Trophoblast cell (in vitro differentiated cells and primary cell): ENCODE measurements around the gene STK17B.

ENCODE experiments used
- DNase-seq, 2 donors: peaks; one replicate each; pipeline ENCODE4 v3.0.0-alpha.2; 2016
- H2AFZ ChIP-seq: 2 replicates; pipeline ENCODE4 v1.6.1; 2013; ENCODE audit warnings: low read length, moderate library complexity, mild to moderate bottlenecking; ENCODE audit not compliant: insufficient read depth, poor library complexity
- H2AK5ac ChIP-seq: 2 replicates; pipeline ENCODE4 v1.6.1; 2013; ENCODE audit warnings: mild to moderate bottlenecking, low read length
- H2BK120ac ChIP-seq: 2 replicates; pipeline ENCODE4 v1.6.1; 2013; ENCODE audit warnings: low read length, mild to moderate bottlenecking, moderate library complexity; ENCODE audit not compliant: insufficient read depth, poor library complexity
- H2BK12ac ChIP-seq: 2 replicates; pipeline ENCODE4 v1.6.1; 2013; ENCODE audit warnings: mild to moderate bottlenecking, low read length, moderate library complexity
- H2BK5ac ChIP-seq: 2 replicates; pipeline ENCODE4 v1.6.1; 2013; ENCODE audit warnings: low read length, low read depth, moderate library complexity, mild to moderate bottlenecking; ENCODE audit not compliant: poor library complexity
- H3K14ac ChIP-seq: 2 replicates; pipeline ENCODE4 v1.6.1; 2013; ENCODE audit warnings: mild to moderate bottlenecking, low read length
- H3K18ac ChIP-seq: 2 replicates; pipeline ENCODE4 v1.6.1; 2013; ENCODE audit warnings: mild to moderate bottlenecking, low read length
- H3K23ac ChIP-seq: 2 replicates; pipeline ENCODE4 v1.6.1; 2013; ENCODE audit warnings: low read length
- H3K27ac ChIP-seq: 2 replicates; pipeline ENCODE4 v1.5.1; 2013; ENCODE audit warnings: low read depth, mild to moderate bottlenecking, inconsistent platforms, low read length, moderate library complexity
- H3K27me3 ChIP-seq: 2 replicates; pipeline ENCODE4 v1.6.1; 2013; ENCODE audit warnings: inconsistent platforms, mild to moderate bottlenecking, low read length, moderate library complexity; ENCODE audit not compliant: insufficient read depth
- H3K36me3 ChIP-seq, 2 experiments: 1 replicate in 1 of 2; 2 replicates in 1 of 2; pipeline ENCODE4 v1.6.1; 2013; ENCODE audit warnings: low read length in 2 of 2, mild to moderate bottlenecking in 2 of 2, moderate library complexity in 1 of 2; ENCODE audit not compliant: insufficient read depth in 2 of 2, control insufficient read depth in 1 of 2
- H3K4ac ChIP-seq: 2 replicates; pipeline ENCODE4 v1.6.1; 2013; ENCODE audit warnings: low read depth, mild to moderate bottlenecking, low read length, moderate library complexity
- H3K4me1 ChIP-seq, 2 experiments: 1 replicate in 1 of 2; 2 replicates in 1 of 2; pipeline ENCODE4 v1.6.1; 2013; ENCODE audit warnings: low read length in 2 of 2, mild to moderate bottlenecking in 2 of 2, moderate library complexity in 1 of 2; ENCODE audit not compliant: insufficient read depth in 2 of 2, control insufficient read depth in 1 of 2
- H3K4me2 ChIP-seq: 2 replicates; pipeline ENCODE4 v1.6.1; 2013; ENCODE audit warnings: inconsistent platforms, mild to moderate bottlenecking, low read length, moderate library complexity
- H3K4me3 ChIP-seq: 2 replicates; pipeline ENCODE4 v1.5.1; 2013; ENCODE audit warnings: mild to moderate bottlenecking, low read depth, low read length, inconsistent platforms
- H3K79me1 ChIP-seq: one replicate; pipeline ENCODE4 v1.6.1; 2013; ENCODE audit warnings: low read length
- H3K79me2 ChIP-seq: 2 replicates; pipeline ENCODE4 v1.6.1; 2013; ENCODE audit warnings: low read length, mild to moderate bottlenecking; ENCODE audit not compliant: control insufficient read depth, insufficient read depth, poor library complexity
- H3K9ac ChIP-seq: 2 replicates; pipeline ENCODE4 v1.6.1; 2013; ENCODE audit warnings: mild to moderate bottlenecking, low read length
- H3K9me3 ChIP-seq: 2 replicates; pipeline ENCODE4 v1.6.1; 2013; ENCODE audit warnings: low read depth, mild to moderate bottlenecking, control low read depth, inconsistent platforms, low read length; ENCODE audit not compliant: insufficient read depth
- H4K12ac ChIP-seq: 2 replicates; pipeline ENCODE4 v1.6.1; 2013; ENCODE audit warnings: low read depth, mild to moderate bottlenecking, low read length, moderate library complexity
- H4K8ac ChIP-seq: 2 replicates; pipeline ENCODE4 v1.6.1; 2013; ENCODE audit warnings: low read depth, mild to moderate bottlenecking, low read length, moderate library complexity
- H4K91ac ChIP-seq: one replicate; pipeline ENCODE4 v1.6.1; 2013; ENCODE audit warnings: low read depth, mild to moderate bottlenecking, low read length, moderate library complexity
- WGBS: extraction: QIAGEN DNeasy Blood & Tissue Kit; methylation state at CpG from one replicate; pipeline ENCODE4 v1.1.7; 2013; ENCODE audit warnings: missing lambda C conversion rate; ENCODE audit not compliant: insufficient read length, insufficient coverage; ENCODE audit errors: extremely low coverage; 5-methylcytosine and 5-hydroxymethylcytosine counted together

The STK17B gene

DNA sequence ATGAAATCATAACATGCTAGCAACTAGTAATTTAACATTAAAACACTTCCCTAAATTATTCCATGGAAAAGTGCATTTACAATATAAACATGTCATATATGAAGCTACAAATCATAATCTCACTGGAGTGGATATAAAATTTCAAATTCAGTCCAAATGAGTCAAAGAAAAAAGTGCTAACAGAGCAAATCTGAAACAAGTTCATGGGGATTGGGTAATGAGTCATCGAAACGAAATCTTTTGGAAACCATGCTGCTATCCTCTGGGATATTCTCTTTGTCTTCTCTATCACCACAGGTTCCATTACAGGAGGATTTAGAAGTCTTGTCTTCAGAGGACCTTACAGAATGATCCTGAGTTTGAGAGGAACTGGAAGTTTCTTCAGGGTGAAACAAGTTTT, 34.1 kb downstream of the STK17B start:
- Histone ChIP-seq H4K8ac (no peak overlapping the region), H3K14ac (no peak overlapping the region), H2BK120ac (no peak overlapping the region), H2AK5ac (no peak overlapping the region), H3K4me3 (no peak overlapping the region), H2BK12ac (no peak overlapping the region), H3K9ac (no peak overlapping the region), H3K23ac (no peak overlapping the region), H3K4ac (no peak overlapping the region), H3K79me2 (no peaks in the 10 kb centered on the region), H2AFZ (no peak overlapping the region), H3K9me3 (no peaks in the 10 kb centered on the region), H4K12ac (no peak overlapping the region), H3K27me3 (peaks cover 2% of the 10 kb centered on the region), H3K36me3 (peaks cover 23 to 26% of the 10 kb centered on the region in 2 experiments), H3K27ac (no peak overlapping the region), H2BK5ac (no peak overlapping the region), H4K91ac (no peak overlapping the region), H3K18ac (no peak overlapping the region), H3K79me1 (no peaks in the 10 kb centered on the region), H3K4me2 (no peak overlapping the region), H3K4me1 (no peaks in the 10 kb centered on the region)
- no peak for DNase-seq
- WGBS: no CpG with 5 or more reads among the region's 2 CpGs

DNA sequence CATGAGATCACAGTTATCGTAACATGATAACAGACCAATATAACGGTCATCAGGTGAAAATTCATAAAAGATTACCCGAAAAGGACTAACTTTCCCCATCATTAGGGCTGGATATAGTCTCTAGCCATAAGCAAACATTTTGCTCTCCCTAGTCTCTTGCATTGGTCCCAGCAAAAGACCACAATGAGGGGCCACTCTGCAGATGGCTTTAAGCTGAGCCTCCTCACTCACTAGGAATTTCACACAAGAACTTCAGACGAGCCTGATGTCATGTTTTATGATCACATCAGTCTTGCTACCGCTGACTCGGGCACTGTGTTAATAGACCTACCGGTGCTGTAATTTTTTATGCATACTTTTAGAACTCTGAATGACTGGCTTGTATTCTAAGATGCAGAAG, 35.2 kb downstream of the STK17B start:
- H3K23ac ChIP-seq: no peak overlapping the region
- no CpG with 5 or more reads among the region's 7 CpGs for WGBS
- peaks cover 17 to 27% of the 10 kb centered on the region in 2 experiments for H3K36me3 ChIP-seq
- H3K4me1 ChIP-seq: no peaks in the 10 kb centered on the region
- H4K91ac ChIP-seq: no peak overlapping the region
- H3K4me3 ChIP-seq: no peak overlapping the region
- no peak overlapping the region for H4K8ac ChIP-seq
- H3K4ac ChIP-seq: no peak overlapping the region
- no peak overlapping the region for H3K27ac ChIP-seq
- H3K79me1 ChIP-seq: no peaks in the 10 kb centered on the region
- no peak overlapping the region for H3K9ac ChIP-seq
- no peak for DNase-seq
- H3K27me3 ChIP-seq: peaks cover 2% of the 10 kb centered on the region
- H2BK12ac ChIP-seq: no peak overlapping the region
- no peak overlapping the region for H4K12ac ChIP-seq
- H2BK120ac ChIP-seq: no peak overlapping the region
- no peak overlapping the region for H3K14ac ChIP-seq
- H2BK5ac ChIP-seq: no peak overlapping the region
- no peak overlapping the region for H2AK5ac ChIP-seq
- H2AFZ ChIP-seq: no peak overlapping the region
- peaks cover 6% of the 10 kb centered on the region for H3K9me3 ChIP-seq
- no peak overlapping the region for H3K4me2 ChIP-seq
- H3K18ac ChIP-seq: no peak overlapping the region
- H3K79me2 ChIP-seq: no peaks in the 10 kb centered on the region

DNA sequence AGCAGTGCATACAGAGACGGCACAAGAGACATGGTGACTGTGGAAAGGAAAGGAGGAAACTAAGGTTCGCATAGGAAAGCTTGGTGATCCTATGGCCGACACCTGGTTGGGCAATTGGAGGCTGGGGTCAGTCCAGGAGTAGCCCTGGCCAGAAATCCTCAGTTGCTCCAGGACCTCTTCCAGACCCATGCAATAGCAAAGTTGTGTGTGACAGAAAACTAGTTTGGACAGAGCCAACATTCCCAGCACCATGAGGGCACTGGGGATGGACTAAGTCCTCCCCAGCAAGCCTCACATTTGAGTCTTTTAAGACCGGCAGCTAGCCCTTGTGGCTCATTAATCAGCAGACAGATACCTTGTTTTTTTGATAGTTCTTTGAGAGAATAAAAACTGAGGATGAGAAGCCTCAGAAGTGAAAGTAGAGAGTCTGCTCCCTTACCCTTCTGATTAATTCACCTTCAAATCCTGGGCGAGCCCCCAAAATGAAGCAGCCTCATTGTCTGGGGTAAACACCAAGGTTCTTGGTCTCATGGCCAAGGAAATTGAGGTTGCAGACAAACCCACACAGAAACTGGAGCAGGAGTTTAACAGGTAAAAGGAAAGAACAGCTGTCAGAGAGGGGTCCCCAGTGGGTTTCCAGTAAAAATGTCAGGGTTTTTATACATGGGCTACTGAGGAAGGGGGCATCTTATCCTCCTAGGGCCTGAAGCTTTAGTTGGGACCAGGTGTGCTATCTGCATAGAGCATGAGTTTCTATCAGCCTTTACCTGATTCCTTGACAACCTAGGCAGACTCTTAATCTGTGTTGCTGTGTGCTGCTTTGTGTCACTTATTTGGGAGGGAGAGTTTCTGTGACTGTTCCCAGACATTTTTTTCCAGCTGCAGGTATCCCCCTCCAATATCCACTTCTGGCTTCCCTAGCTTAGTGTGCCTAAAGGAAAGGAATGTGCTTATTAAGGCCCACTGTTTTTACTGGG, 39.1 kb downstream of the STK17B start:
- WGBS: no CpG with 5 or more reads among the region's 5 CpGs
- Histone ChIP-seq H3K4me1 (no peaks in the 10 kb centered on the region), H3K79me2 (no peaks in the 10 kb centered on the region), H2AK5ac (no peak overlapping the region), H3K27me3 (peaks cover 2% of the 10 kb centered on the region), H3K18ac (no peak overlapping the region), H3K4ac (no peak overlapping the region), H3K27ac (no peak overlapping the region), H2BK5ac (no peak overlapping the region), H4K12ac (no peak overlapping the region), H3K4me3 (no peak overlapping the region), H2BK12ac (no peak overlapping the region), H2AFZ (no peak overlapping the region), H2BK120ac (no peak overlapping the region), H3K9me3 (peaks cover 19% of the 10 kb centered on the region), H4K8ac (no peak overlapping the region), H4K91ac (no peak overlapping the region), H3K9ac (no peak overlapping the region), H3K4me2 (no peak overlapping the region), H3K14ac (no peak overlapping the region), H3K23ac (no peak overlapping the region), H3K79me1 (no peaks in the 10 kb centered on the region), H3K36me3 (peaks cover 8 to 14% of the 10 kb centered on the region in 2 experiments)
- DNase-seq: peak; percentile 11 to 21

DNA sequence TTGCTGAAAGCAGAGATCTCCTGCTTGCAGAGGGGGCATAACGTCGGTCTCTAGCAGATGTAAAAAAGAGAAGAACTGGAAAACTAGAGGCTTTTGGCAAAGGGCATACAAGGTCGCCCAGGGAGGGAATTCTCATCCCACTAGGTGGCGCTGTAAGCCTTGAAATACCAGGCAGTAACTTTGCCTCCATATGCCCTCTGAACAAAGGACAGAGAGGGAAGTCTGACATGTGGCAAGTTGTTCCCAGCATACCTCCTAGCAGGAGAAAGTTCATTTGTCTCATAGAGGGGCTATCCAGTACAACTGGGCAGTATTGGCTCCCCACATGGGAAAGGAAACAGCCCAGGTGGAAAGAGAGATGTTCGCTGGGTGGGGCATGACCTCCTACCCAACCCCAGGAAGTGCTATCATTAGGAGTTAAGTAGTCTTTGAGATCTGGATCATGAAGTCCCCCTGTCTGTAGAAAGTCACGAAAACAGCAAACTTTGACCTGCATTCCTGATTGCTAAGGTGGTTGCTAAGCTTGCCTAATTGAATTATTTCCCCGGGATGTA, 39.9 kb downstream of the STK17B start:
- no CpG with 5 or more reads among the region's 7 CpGs for WGBS
- peak; percentile 67 to 87 for DNase-seq
- no peak overlapping the region for H3K4ac ChIP-seq
- H2BK5ac ChIP-seq: no peak overlapping the region
- H2BK12ac ChIP-seq: no peak overlapping the region
- H3K27me3 ChIP-seq: peaks cover 2% of the 10 kb centered on the region
- no peak overlapping the region for H3K4me2 ChIP-seq
- no peak overlapping the region for H3K18ac ChIP-seq
- H3K36me3 ChIP-seq: peaks cover 8 to 14% of the 10 kb centered on the region in 2 experiments
- H3K14ac ChIP-seq: no peak overlapping the region
- no peak overlapping the region for H3K23ac ChIP-seq
- peaks cover 19% of the 10 kb centered on the region for H3K9me3 ChIP-seq
- H4K8ac ChIP-seq: no peak overlapping the region
- H2BK120ac ChIP-seq: no peak overlapping the region
- no peak overlapping the region for H2AK5ac ChIP-seq
- no peaks in the 10 kb centered on the region for H3K4me1 ChIP-seq
- no peak overlapping the region for H3K4me3 ChIP-seq
- H4K91ac ChIP-seq: no peak overlapping the region
- H4K12ac ChIP-seq: no peak overlapping the region
- H3K27ac ChIP-seq: no peak overlapping the region
- no peaks in the 10 kb centered on the region for H3K79me2 ChIP-seq
- no peak overlapping the region for H3K9ac ChIP-seq
- H3K79me1 ChIP-seq: no peaks in the 10 kb centered on the region
- no peak overlapping the region for H2AFZ ChIP-seq
